GM23338 (cell line): ENCODE measurements around the gene STOX2. TPM values are rescaled to one million over a fixed set of nuclear protein-coding genes. Genes with fewer than 3 reads are reported as not detected.

Experiments
- ATAC-seq: fragments of 200-7000 bp; cut with Tn5 transposase; 3 replicates; pipeline ENCODE4 v1.9.1; 2020
- DNase-seq: peaks from one replicate; pipeline ENCODE4 v3.0.0-alpha.2; 2015; ENCODE audit warnings: low spot score
- H2AFZ ChIP-seq: fragments of 200-600 bp; sonication (generic); 2 replicates; pipeline ENCODE4 v1.8.0; 2016; ENCODE audit warnings: antibody characterized with exemption, mild to moderate bottlenecking, moderate library complexity
- H3F3A ChIP-seq: fragments of 200-600 bp; sonication (generic); replicated peaks from 2 replicates; pipeline ENCODE4 v1.8.0; 2017; ENCODE audit warnings: antibody characterized with exemption, mixed run types, low read depth
- H3K27ac ChIP-seq: fragments of 200-600 bp; sonication (generic); 2 replicates; pipeline ENCODE4 v1.6.1; 2016; ENCODE audit warnings: low read depth
- H3K27me3 ChIP-seq: fragments of 200-600 bp; sonication (generic); 2 replicates; pipeline ENCODE4 v1.8.0; 2016; ENCODE audit warnings: mild to moderate bottlenecking, mixed run types, moderate library complexity; ENCODE audit not compliant: insufficient read depth
- H3K36me3 ChIP-seq: fragments of 200-600 bp; sonication (generic); 2 replicates; pipeline ENCODE4 v1.8.0; 2016; ENCODE audit warnings: mild to moderate bottlenecking; ENCODE audit not compliant: insufficient read depth
- H3K4me1 ChIP-seq: fragments of 200-600 bp; sonication (generic); 2 replicates; pipeline ENCODE4 v1.8.0; 2016; ENCODE audit warnings: mild to moderate bottlenecking, moderate library complexity; ENCODE audit not compliant: insufficient read depth
- H3K4me2 ChIP-seq: fragments of 200-600 bp; sonication (generic); 2 replicates; pipeline ENCODE4 v1.7.1; 2017; ENCODE audit warnings: mixed run types
- H3K4me3 ChIP-seq: fragments of 200-600 bp; sonication (generic); 2 replicates; pipeline ENCODE4 v1.6.1; 2016; ENCODE audit warnings: mixed run types
- H3K79me2 ChIP-seq: fragments of 200-600 bp; sonication (generic); replicated peaks from 2 replicates; pipeline ENCODE4 v1.8.0; 2017; ENCODE audit warnings: mild to moderate bottlenecking; ENCODE audit not compliant: insufficient read depth
- H3K9me2 ChIP-seq: fragments of 200-600 bp; sonication (generic); 2 replicates; pipeline ENCODE4 v1.8.0; 2017; ENCODE audit not compliant: insufficient read depth
- H4K20me1 ChIP-seq: fragments of 200-600 bp; sonication (generic); replicated peaks from 2 replicates; pipeline ENCODE4 v1.8.0; 2017; ENCODE audit warnings: mild to moderate bottlenecking; ENCODE audit not compliant: insufficient read depth
- H3K27ac Mint-ChIP-seq: 2 replicates; pipeline ENCODE4 v1.8.0; 2020; ENCODE audit warnings: inconsistent platforms, mild to moderate bottlenecking, moderate library complexity, mixed read lengths
- H3K27me3 Mint-ChIP-seq: 3 replicates; pipeline ENCODE4 v1.8.0; 2022; ENCODE audit warnings: low read depth, mild to moderate bottlenecking, moderate library complexity, mixed read lengths, inconsistent platforms; ENCODE audit not compliant: insufficient read depth, poor library complexity
- H3K36me3 Mint-ChIP-seq: 3 replicates; pipeline ENCODE4 v1.8.0; 2021; ENCODE audit warnings: low read depth, mild to moderate bottlenecking, inconsistent platforms, moderate library complexity, mixed read lengths
- H3K4me1 Mint-ChIP-seq: 3 replicates; pipeline ENCODE4 v1.8.0; 2020; ENCODE audit warnings: mild to moderate bottlenecking, inconsistent platforms, mixed read lengths
- H3K4me3 Mint-ChIP-seq: 3 replicates; pipeline ENCODE4 v1.8.0; 2021; ENCODE audit warnings: moderate library complexity, mild to moderate bottlenecking, inconsistent platforms, mixed read lengths
- H3K9me3 Mint-ChIP-seq: 3 replicates; pipeline ENCODE4 v1.8.0; 2020; ENCODE audit warnings: moderate library complexity, mild to moderate bottlenecking, inconsistent platforms, mixed read lengths
- CTCF ChIP-seq, 2 experiments: fragments of 200-600 bp in 1 of 2; sonication (generic) in 1 of 2; conservative IDR thresholded peaks; 2 replicates each; pipeline versions ENCODE4 v1.5.1 to v1.6.1; 2016 to 2017; ENCODE audit warnings: antibody characterized with exemption in 2 of 2, low read depth in 2 of 2, mild to moderate bottlenecking in 2 of 2, moderate library complexity in 1 of 2
- EZH2 ChIP-seq: fragments of 200-600 bp; sonication (generic); IDR thresholded peaks from one replicate; pipeline ENCODE4 v1.8.0; 2017; ENCODE audit warnings: antibody characterized with exemption, mild to moderate bottlenecking, low read depth; ENCODE audit not compliant: unreplicated experiment
- EZH2phosphoT487 ChIP-seq: fragments of 200-600 bp; sonication (generic); IDR thresholded peaks from one replicate; pipeline ENCODE4 v1.8.1; 2018; ENCODE audit warnings: antibody characterized with exemption; ENCODE audit not compliant: unreplicated experiment
- JUNB ChIP-seq: IDR thresholded peaks from one replicate; pipeline ENCODE4 v1.6.1; 2016; ENCODE audit warnings: antibody characterized with exemption; ENCODE audit not compliant: unreplicated experiment
- NANOG ChIP-seq: IDR thresholded peaks from 2 replicates; pipeline ENCODE4 v1.6.1; 2016; ENCODE audit warnings: antibody characterized with exemption, borderline replicate concordance
- REST ChIP-seq: IDR thresholded peaks from one replicate; pipeline ENCODE4 v1.6.1; 2018; ENCODE audit warnings: antibody characterized with exemption; ENCODE audit not compliant: unreplicated experiment
- STAT1 ChIP-seq: IDR thresholded peaks from one replicate; pipeline ENCODE4 v1.6.1; 2016; ENCODE audit warnings: antibody characterized with exemption; ENCODE audit not compliant: unreplicated experiment
- ZNF114 ChIP-seq: fragments of 250-450 bp; sonication (Bioruptor Pico); IDR thresholded peaks from 2 replicates; pipeline ENCODE4 v1.5.0; 2020; ENCODE audit warnings: mild to moderate bottlenecking, moderate library complexity
- ZNF462 ChIP-seq: fragments of 250-450 bp; sonication (Bioruptor Pico); IDR thresholded peaks from 2 replicates; pipeline ENCODE4 v1.5.0; 2020; ENCODE audit warnings: mild to moderate bottlenecking, moderate library complexity
- polyA plus RNA-seq: library from polyadenylated mRNA; unstranded; fragments of >200 nt; fragmentation: Nextera tagmentation; extraction: Ambion mirVana; gene quantifications from 2 replicates; pipeline ENCODE4 v1.2.1, GENCODE V29; 2016
- total RNA-seq: library from RNA; depleted of rRNA; stranded (reverse); fragments of >200 nt; shearing (Covaris generic); gene quantifications from 2 replicates; pipeline ENCODE4 v1.2.3, GENCODE V29; 2014

The STOX2 gene
- total and polyA plus RNA-seq, 2 experiments from 2014 or later: 19.8 to 20.6 TPM

GRCh38 chr4:183960962-183961541, 55.9 kb downstream of the STOX2 start (continued):
- TF ChIP-seq ZNF462 (CRISPR knock-in tag) (no peak), STAT1 (no peak), JUNB (no peak), ZNF114 (CRISPR knock-in tag) (no peak)

- ATAC-seq (peak; percentile 62), DNase-seq (peak; percentile 49)
- peaks cover 45% of the 10 kb centered on the region for H3K4me1 ChIP-seq
- peak overlapping the region; percentile 37 for H3K4me2 ChIP-seq
- H3K36me3 ChIP-seq: no peaks in the 10 kb centered on the region
- Mint-ChIP-seq H3K27ac (no peak overlapping the region), H3K36me3 (no peaks in the 10 kb centered on the region), H3K27me3 (peaks cover 6% of the 10 kb centered on the region), H3K4me3 (no peak overlapping the region), H3K9me3 (no peaks in the 10 kb centered on the region), H3K4me1 (peaks cover 28% of the 10 kb centered on the region)
- no peaks in the 10 kb centered on the region for H3F3A ChIP-seq
- peaks cover 3% of the 10 kb centered on the region; the same call in 1 of the 2 replicates for H4K20me1 ChIP-seq
- no peak overlapping the region for H3K4me3 ChIP-seq
- TF ChIP-seq EZH2 (no peak), CTCF (conservative IDR thresholded peaks at IDR 0.05; ENCODE audit: low read depth in 2 of 2) (no peak), EZH2phosphoT487 (no peak), NANOG (no peak), ZNF114 (CRISPR knock-in tag) (no peak), STAT1 (no peak), JUNB (no peak), REST (no peak)
- no peaks in the 10 kb centered on the region for H3K9me2 ChIP-seq
- no peak overlapping the region for H3K27ac ChIP-seq
- H2AFZ ChIP-seq: no peak overlapping the region
- peaks cover 87% of the 10 kb centered on the region for H3K79me2 ChIP-seq
- no peaks in the 10 kb centered on the region for H3K27me3 ChIP-seq
Observed at GRCh38 chr4:183961795-183962194, 56.7 kb downstream of the STOX2 start.
